H1 (cell line): ENCODE results near the gene PRDM4. TPM values are rescaled to one million over a fixed set of nuclear protein-coding genes. Genes with fewer than 3 reads are reported as not detected.

Experiments used
- CTCF ChIA-PET: fragments of 300-600 bp; sonication (Branson Sonifier 250); formaldehyde crosslinking; loops from one replicate; lab custom pipeline; 2021; ENCODE audit not compliant: partially characterized antibody; lab: Charles Lee
- POLR2A ChIA-PET: fragments of 300-600 bp; sonication (Branson Sonifier 250); formaldehyde crosslinking; loops from one replicate; lab custom pipeline; 2021; ENCODE audit warnings: inconsistent platforms; ENCODE audit not compliant: partially characterized antibody; lab: Charles Lee
- DNase-seq, 2 experiments: peaks; one replicate each; pipeline versions ENCODE4 v3.0.0 to v3.0.0-alpha.2; 2010 to 2022; ENCODE audit warnings: low spot score in 2 of 2, low read depth in 1 of 2, mixed read lengths in 1 of 2
- FAIRE-seq: peaks from 2 replicates; lab custom pipeline; 2011; peaks lifted over from hg19 to GRCh38; lab: Jason Lieb, UNC
- H2AFZ ChIP-seq: 2 replicates; pipeline ENCODE4 v1.8.1; 2012; ENCODE audit warnings: low read length, inconsistent platforms
- H2AK5ac ChIP-seq: 2 replicates; pipeline ENCODE4 v1.6.1; 2013; ENCODE audit warnings: low read depth, low read length
- H2BK120ac ChIP-seq: replicated peaks from 2 replicates; pipeline ENCODE3; 2013; ENCODE audit warnings: low read depth, low read length, inconsistent platforms
- H2BK12ac ChIP-seq: 2 replicates; pipeline ENCODE4 v1.6.1; 2013; ENCODE audit warnings: low read depth, low read length
- H2BK15ac ChIP-seq: 2 replicates; pipeline ENCODE4 v1.6.1; 2013; ENCODE audit warnings: low read length
- H2BK20ac ChIP-seq: 2 replicates; pipeline ENCODE4 v1.6.1; 2013; ENCODE audit warnings: low read length
- H2BK5ac ChIP-seq: 2 replicates; pipeline ENCODE4 v1.6.1; 2013; ENCODE audit warnings: low read depth, low read length
- H3K14ac ChIP-seq: 2 replicates; pipeline ENCODE4 v1.6.1; 2013; ENCODE audit warnings: inconsistent platforms; ENCODE audit not compliant: insufficient read length
- H3K18ac ChIP-seq: 2 replicates; pipeline ENCODE4 v1.6.1; 2013; ENCODE audit warnings: low read length; ENCODE audit errors: extremely low read depth
- H3K23ac ChIP-seq: 2 replicates; pipeline ENCODE4 v1.6.1; 2013; ENCODE audit warnings: inconsistent platforms; ENCODE audit not compliant: insufficient read length
- H3K23me2 ChIP-seq: 2 replicates; pipeline ENCODE4 v1.6.1; 2013; ENCODE audit warnings: low read depth, low read length
- H3K27ac ChIP-seq: 2 replicates; pipeline ENCODE4 v1.6.1; 2011; ENCODE audit warnings: low read depth, low read length, inconsistent platforms
- H3K27me3 ChIP-seq, 4 experiments: replicated peaks in 1 of 4; 1 replicate in 1 of 4; 2 replicates in 3 of 4; pipeline versions ENCODE4 v1.6.1 to v1.8.1; 2011 to 2013; ENCODE audit warnings: low read length in 3 of 4, mild to moderate bottlenecking in 3 of 4, inconsistent platforms in 2 of 4, mixed read lengths in 2 of 4, moderate library complexity in 1 of 4; ENCODE audit not compliant: control insufficient read depth in 3 of 4, insufficient read depth in 3 of 4; ENCODE audit errors: extremely low read depth in 1 of 4
- H3K36me3 ChIP-seq, 4 experiments: 2 replicates each; pipeline versions ENCODE4 v1.6.1 to v1.8.1; 2011 to 2013; ENCODE audit warnings: mild to moderate bottlenecking in 4 of 4, low read length in 3 of 4, moderate library complexity in 2 of 4, control low read depth in 1 of 4, inconsistent platforms in 1 of 4; ENCODE audit not compliant: insufficient read depth in 4 of 4, control insufficient read depth in 2 of 4
- H3K4ac ChIP-seq: replicated peaks from 2 replicates; pipeline ENCODE3; 2013; ENCODE audit warnings: low read length, low read depth, mixed read lengths, inconsistent platforms; ENCODE audit not compliant: insufficient read length
- H3K4me1 ChIP-seq, 4 experiments: replicated peaks in 1 of 4; 1 replicate in 1 of 4; 2 replicates in 3 of 4; pipeline versions ENCODE4 v1.6.1 to v1.8.1; 2011 to 2013; ENCODE audit warnings: low read length in 3 of 4, inconsistent platforms in 2 of 4, mixed read lengths in 1 of 4; ENCODE audit not compliant: insufficient read depth in 4 of 4, control insufficient read depth in 3 of 4
- H3K4me2 ChIP-seq, 2 experiments: 2 replicates each; pipeline versions ENCODE4 v1.6.1 to v1.8.1; 2011 to 2013; ENCODE audit warnings: low read depth in 2 of 2, low read length in 2 of 2, control low read depth in 1 of 2, inconsistent platforms in 1 of 2, mild to moderate bottlenecking in 1 of 2; ENCODE audit not compliant: insufficient read depth in 1 of 2
- H3K4me3 ChIP-seq, 4 experiments: fragments of 200-600, 300-600 bp in 1 of 4; sonication (generic), shearing (Covaris generic), sonication (Bioruptor Twin) in 1 of 4; 2 replicates each; pipeline versions ENCODE4 v1.5.1 to v1.8.1; 2011 to 2016; ENCODE audit warnings: low read length in 4 of 4, low read depth in 3 of 4, control low read depth in 2 of 4, inconsistent platforms in 2 of 4, mild to moderate bottlenecking in 2 of 4, mixed read lengths in 1 of 4, moderate library complexity in 1 of 4; ENCODE audit not compliant: insufficient read depth in 2 of 4; ENCODE audit errors: extremely low read depth in 1 of 4
- H3K56ac ChIP-seq: replicated peaks from 2 replicates; pipeline ENCODE3; 2013; ENCODE audit warnings: low read depth, mild to moderate bottlenecking, mixed read lengths, low read length, inconsistent platforms; ENCODE audit not compliant: insufficient read length
- H3K79me1 ChIP-seq: 2 replicates; pipeline ENCODE4 v1.6.1; 2013; ENCODE audit warnings: low read depth, low read length, control low read depth
- H3K79me2 ChIP-seq, 2 experiments: 2 replicates each; pipeline versions ENCODE4 v1.6.1 to v1.8.1; 2012 to 2013; ENCODE audit warnings: low read length in 2 of 2, mild to moderate bottlenecking in 2 of 2, inconsistent platforms in 1 of 2; ENCODE audit not compliant: insufficient read depth in 2 of 2, control insufficient read depth in 1 of 2
- H3K9ac ChIP-seq, 4 experiments: replicated peaks in 1 of 4; 1 replicate in 1 of 4; 2 replicates in 3 of 4; pipeline versions ENCODE4 v1.6.1 to v1.8.1; 2011 to 2013; ENCODE audit warnings: low read depth in 3 of 4, low read length in 3 of 4, control low read depth in 2 of 4, mild to moderate bottlenecking in 2 of 4, moderate library complexity in 2 of 4, inconsistent platforms in 1 of 4; ENCODE audit errors: extremely low read depth in 1 of 4
- H3K9me3 ChIP-seq, 2 experiments: 2 replicates each; pipeline versions ENCODE4 v1.6.1 to v1.8.1; 2012 to 2013; ENCODE audit warnings: mild to moderate bottlenecking in 2 of 2, moderate library complexity in 2 of 2, control low read depth in 1 of 2, inconsistent platforms in 1 of 2, low read depth in 1 of 2, low read length in 1 of 2, mixed read lengths in 1 of 2; ENCODE audit not compliant: insufficient read depth in 2 of 2
- H4K20me1 ChIP-seq, 2 experiments: replicated peaks in 1 of 2; 2 replicates each; pipeline versions ENCODE3 to v1.8.1; 2011 to 2013; ENCODE audit warnings: inconsistent platforms in 2 of 2, low read length in 2 of 2, mild to moderate bottlenecking in 1 of 2; ENCODE audit not compliant: insufficient read depth in 2 of 2, control insufficient read depth in 1 of 2
- H4K5ac ChIP-seq: 2 replicates; pipeline ENCODE4 v1.6.1; 2013; ENCODE audit warnings: low read length, low read depth, mixed read lengths, inconsistent platforms; ENCODE audit not compliant: insufficient read length
- H4K8ac ChIP-seq: 2 replicates; pipeline ENCODE4 v1.8.0; 2013; ENCODE audit warnings: mild to moderate bottlenecking, moderate library complexity, low read length, inconsistent platforms; ENCODE audit not compliant: insufficient read depth; ENCODE audit errors: extremely low read depth
- H4K91ac ChIP-seq: replicated peaks from 2 replicates; pipeline ENCODE3; 2013; ENCODE audit warnings: low read length, mixed read lengths, inconsistent platforms; ENCODE audit not compliant: insufficient read length
- ASH2L ChIP-seq: fragments of 200-600, 300-600 bp; sonication (generic); IDR thresholded peaks from one replicate; pipeline ENCODE4 v1.7.1; 2017; ENCODE audit warnings: low read length
- CREB1 ChIP-seq: IDR thresholded peaks from 2 replicates; pipeline ENCODE4 v1.6.1; 2012; ENCODE audit warnings: inconsistent platforms
- E2F6 ChIP-seq: IDR thresholded peaks from 2 replicates; pipeline ENCODE4 v1.6.1; 2012; ENCODE audit warnings: inconsistent platforms
- GABPA ChIP-seq: IDR thresholded peaks from 2 replicates; pipeline ENCODE4 v1.6.1; 2011; ENCODE audit warnings: mild to moderate bottlenecking, low read length, moderate library complexity, borderline replicate concordance; ENCODE audit not compliant: insufficient read depth
- HDAC6 ChIP-seq: IDR thresholded peaks from one replicate; pipeline ENCODE4 v1.7.1; 2012; ENCODE audit warnings: low read depth, mild to moderate bottlenecking, inconsistent platforms, low read length, moderate library complexity
- JUN ChIP-seq: IDR thresholded peaks from 2 replicates; pipeline ENCODE4 v1.6.1; 2011; ENCODE audit warnings: low read depth, mild to moderate bottlenecking, improper control_type of control experiment, low read length
- POLR2AphosphoS5 ChIP-seq: IDR thresholded peaks from 2 replicates; pipeline ENCODE4 v1.6.1; 2011; ENCODE audit warnings: low read depth, low read length
- POU5F1 ChIP-seq: IDR thresholded peaks from 2 replicates; pipeline ENCODE4 v1.6.1; 2011; ENCODE audit warnings: low read depth, mild to moderate bottlenecking, low read length, moderate library complexity
- RAD21 ChIP-seq, 2 experiments: IDR thresholded peaks in 1 of 2; conservative IDR thresholded peaks in 1 of 2; 2 replicates each; pipeline ENCODE4 v1.6.1; 2011; ENCODE audit warnings: low read depth in 2 of 2, low read length in 2 of 2, improper control_type of control experiment in 1 of 2, inconsistent platforms in 1 of 2, mild to moderate bottlenecking in 1 of 2, moderate library complexity in 1 of 2
- RFX5 ChIP-seq: IDR thresholded peaks from 2 replicates; pipeline ENCODE4 v1.6.1; 2011; ENCODE audit warnings: low read depth, low read length, improper control_type of control experiment, borderline replicate concordance
- SAP30 ChIP-seq: fragments of 300-600 bp; sonication (generic); IDR thresholded peaks from 2 replicates; pipeline ENCODE4 v1.7.1; 2012; ENCODE audit warnings: low read length, moderate library complexity, mild to moderate bottlenecking, inconsistent platforms; ENCODE audit not compliant: insufficient read depth, insufficient replicate concordance
- SIRT6 ChIP-seq: IDR thresholded peaks from one replicate; pipeline ENCODE4 v1.7.1; 2012; ENCODE audit warnings: low read length, inconsistent platforms
- TCF12 ChIP-seq: IDR thresholded peaks from 2 replicates; pipeline ENCODE4 v1.6.1; 2011; ENCODE audit warnings: low read depth, mild to moderate bottlenecking, low read length
- WGBS, 2 experiments: shearing (Covaris generic) in 1 of 2; methylation state at CpG; one replicate each; pipeline versions ENCODE4 v1.1.6 to v1.1.7; 2013 to 2015; ENCODE audit warnings: low lambda C conversion rate in 2 of 2, mixed read lengths in 2 of 2, inconsistent platforms in 1 of 2, low coverage in 1 of 2, missing lambda C conversion rate in 1 of 2; ENCODE audit not compliant: insufficient replicate concordance in 2 of 2, insufficient coverage in 1 of 2, insufficient read length in 1 of 2; ENCODE audit errors: extremely low coverage in 1 of 2, missing lambda C conversion rate in 1 of 2; 5-methylcytosine and 5-hydroxymethylcytosine counted together
- polyA plus RNA-seq, 7 experiments: library from polyadenylated mRNA; depleted of rRNA in 3 of 7; stranded (reverse) in 5 of 7; unstranded in 2 of 7; fragments of >200 nt in 5 of 7; fragments of 200-250 nt in 2 of 7; gene quantifications; 1 replicate in 5 of 7; 2 replicates in 1 of 7; 4 replicates in 1 of 7; pipeline versions ENCODE4 v1.2.1 to v1.2.3, GENCODE V29; 2011 to 2013; ENCODE audit warnings: missing spikeins in 2 of 7, mixed read lengths in 2 of 7
- total RNA-seq: library from RNA; stranded (reverse); fragmentation: NEBNext Ultra II Directional; extraction: Animal tissue kit (Norgen Biotek cat#: 25700); gene quantifications from 2 replicates; pipeline ENCODE4 v1.2.1, GENCODE V29; 2021

The PRDM4 gene
- total and polyA plus RNA-seq, 2 of the 8 experiments (the other 6 are each of a cell fraction or from before 2014, with no cell fraction given), result 10.1 to 17.5 TPM

GRCh38 chr12:107761502-107761904 lies 566 bp upstream of the PRDM4 start:
- H2BK5ac ChIP-seq, result no peak overlapping the region
- no peak for DNase-seq
- no peak overlapping the region for H2BK12ac ChIP-seq
- CTCF ChIA-PET, result interaction anchor here (1.2 to 2.9 kb wide), 5 partner anchors 13 to 147 kb away, joined by 3 to 22 read pairs (median 3); partner anchors contain the start of gene ASCL4
- no peak overlapping the region for H3K23ac ChIP-seq
- H4K20me1 ChIP-seq, result peaks cover 0 to 2% of the 10 kb centered on the region in 2 experiments
- H3K4me3 ChIP-seq, result peak overlapping the region; percentile 52 to 87 (median 82)
- H2BK15ac ChIP-seq, result no peak overlapping the region
- no peaks in the 10 kb centered on the region for H3K79me1 ChIP-seq
- TF ChIP-seq ASH2L (peak; percentile 40), GABPA (no peak), SIRT6 (no peak), E2F6 (no peak), RAD21 (IDR thresholded peaks at IDR 0.05 in 1 of 2, conservative IDR thresholded peaks at IDR 0.05 in 1 of 2; ENCODE audit: low read depth in 2 of 2, low read length in 2 of 2) (0 out of 4 replicates have a peak, but pooled peaks of 1 of the 2 experiments have one; percentile 8), CREB1 (no peak), TCF12 (no peak), HDAC6 (no peak), JUN (no peak), POU5F1 (no peak), POLR2AphosphoS5 (no peak), SAP30 (peak; percentile 92), RFX5 (no peak)
- TF ChIP-seq, all 59 proteins: peak for 3
- H4K5ac ChIP-seq, result no peak overlapping the region
- peak overlapping the region in 3 of 4 experiments; percentile 24 to 87 (median 31); a peak in 5 of 7 replicates for H3K9ac ChIP-seq
- H4K91ac ChIP-seq, result no peak overlapping the region
- H3K4ac ChIP-seq, result no peak overlapping the region
- H3K27me3 ChIP-seq, result no peaks in the 10 kb centered on the region
- H3K36me3 ChIP-seq, result peaks cover 0 to 6% (median 2%) of the 10 kb centered on the region in 4 experiments; a peak in 4 of 8 replicates
- peaks cover 12% of the 10 kb centered on the region for H3K23me2 ChIP-seq
- no peak overlapping the region for H3K27ac ChIP-seq
- POLR2A ChIA-PET, result interaction anchor here (0.6 to 1.5 kb wide), 3 partner anchors 11 to 103 kb away, joined by 3 to 6 read pairs (median 3); partner anchors contain the start of gene ASCL4
- no peak for FAIRE-seq
- peaks cover 0 to 8% (median under 1%) of the 10 kb centered on the region in 4 experiments; a peak in 3 of 7 replicates for H3K4me1 ChIP-seq
- H2AK5ac ChIP-seq, result no peak overlapping the region
- no peak overlapping the region for H2BK120ac ChIP-seq
- H3K18ac ChIP-seq, result no peak overlapping the region
- H3K9me3 ChIP-seq, result no peaks in the 10 kb centered on the region
- H2BK20ac ChIP-seq, result no peak overlapping the region
- WGBS, 2 experiments, result 3% methylated on average over 12 of the region's 12 CpGs; no CpG with 5 or more reads in 1 of the 2 experiments
- H2AFZ ChIP-seq, result peak overlapping the region; percentile 99
- no peak overlapping the region for H3K14ac ChIP-seq
- no peak overlapping the region for H3K56ac ChIP-seq
- H4K8ac ChIP-seq, result peak overlapping the region; percentile 39; the same call in 1 of the 2 replicates
- peaks cover 6 to 30% of the 10 kb centered on the region in 2 experiments; a peak in 3 of 4 replicates for H3K79me2 ChIP-seq
- H3K4me2 ChIP-seq, result peak overlapping the region; percentile 99
